ENCODE measurements around the gene CMSS1.

The CMSS1 gene

DNA sequence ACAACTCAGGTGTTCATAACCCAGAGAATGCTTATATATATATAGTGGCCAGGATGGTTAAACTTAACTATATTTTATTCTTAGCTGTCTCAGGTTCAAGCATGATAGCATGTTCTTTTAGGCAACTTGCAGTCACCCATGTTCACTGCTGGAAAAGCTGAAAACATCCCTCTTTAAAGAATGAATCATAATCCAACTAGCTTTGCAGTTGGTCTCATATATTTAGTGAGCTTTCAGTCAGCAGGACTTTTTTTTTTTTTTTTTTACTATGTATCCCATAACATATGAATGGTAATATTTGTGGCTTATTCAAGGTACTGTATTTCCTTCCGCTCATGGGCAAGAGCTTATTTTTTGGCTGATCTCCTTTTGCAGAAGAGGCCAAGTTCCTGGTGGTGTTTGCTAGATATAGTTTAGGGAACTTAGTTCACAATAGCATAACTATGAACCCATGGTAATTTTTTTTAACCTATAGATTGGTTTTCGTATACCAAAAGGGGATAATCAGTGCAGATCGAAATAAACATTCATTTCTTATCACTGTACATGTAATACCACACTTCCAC, 77.6 kb downstream of the CMSS1 start:
- CTCF ChIA-PET = interaction anchor here (0.9 to 3.0 kb wide), 6 partner anchors 9 to 63 kb away, joined by 3 to 15 read pairs (median 4); no protein-coding TSS in a partner anchor
- POLR2A ChIA-PET = interaction anchor here (0.6 kb wide), 1 partner anchor 89 kb away, joined by 3 read pairs; no protein-coding TSS in a partner anchor
- DNase-seq (ENCODE audit: extremely low spot score) = no peak
- TF ChIP-seq, protein P1, sequence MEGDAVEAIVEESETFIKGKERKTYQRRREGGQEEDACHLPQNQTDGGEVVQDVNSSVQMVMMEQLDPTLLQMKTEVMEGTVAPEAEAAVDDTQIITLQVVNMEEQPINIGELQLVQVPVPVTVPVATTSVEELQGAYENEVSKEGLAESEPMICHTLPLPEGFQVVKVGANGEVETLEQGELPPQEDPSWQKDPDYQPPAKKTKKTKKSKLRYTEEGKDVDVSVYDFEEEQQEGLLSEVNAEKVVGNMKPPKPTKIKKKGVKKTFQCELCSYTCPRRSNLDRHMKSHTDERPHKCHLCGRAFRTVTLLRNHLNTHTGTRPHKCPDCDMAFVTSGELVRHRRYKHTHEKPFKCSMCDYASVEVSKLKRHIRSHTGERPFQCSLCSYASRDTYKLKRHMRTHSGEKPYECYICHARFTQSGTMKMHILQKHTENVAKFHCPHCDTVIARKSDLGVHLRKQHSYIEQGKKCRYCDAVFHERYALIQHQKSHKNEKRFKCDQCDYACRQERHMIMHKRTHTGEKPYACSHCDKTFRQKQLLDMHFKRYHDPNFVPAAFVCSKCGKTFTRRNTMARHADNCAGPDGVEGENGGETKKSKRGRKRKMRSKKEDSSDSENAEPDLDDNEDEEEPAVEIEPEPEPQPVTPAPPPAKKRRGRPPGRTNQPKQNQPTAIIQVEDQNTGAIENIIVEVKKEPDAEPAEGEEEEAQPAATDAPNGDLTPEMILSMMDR (IDR thresholded peaks at IDR 0.05; ENCODE audit: control extremely low read depth, extremely low read depth, low read depth, missing control alignments) = no peak

GRCh38 chr3:99895703-99896441, 78.2 kb downstream of the CMSS1 start:
- CTCF ChIA-PET = interaction anchor here (0.9 to 1.3 kb wide), 3 partner anchors 8 to 64 kb away, joined by 3 to 4 read pairs (median 3); no protein-coding TSS in a partner anchor
- no peak for DNase-seq (ENCODE audit: extremely low spot score)
- TF ChIP-seq, protein P1 (IDR thresholded peaks at IDR 0.05; ENCODE audit: control extremely low read depth, extremely low read depth, low read depth, missing control alignments) = no peak
- POLR2A ChIA-PET = interaction anchor here (0.6 kb wide), 1 partner anchor 88 kb away, joined by 3 read pairs; no protein-coding TSS in a partner anchor

DNA sequence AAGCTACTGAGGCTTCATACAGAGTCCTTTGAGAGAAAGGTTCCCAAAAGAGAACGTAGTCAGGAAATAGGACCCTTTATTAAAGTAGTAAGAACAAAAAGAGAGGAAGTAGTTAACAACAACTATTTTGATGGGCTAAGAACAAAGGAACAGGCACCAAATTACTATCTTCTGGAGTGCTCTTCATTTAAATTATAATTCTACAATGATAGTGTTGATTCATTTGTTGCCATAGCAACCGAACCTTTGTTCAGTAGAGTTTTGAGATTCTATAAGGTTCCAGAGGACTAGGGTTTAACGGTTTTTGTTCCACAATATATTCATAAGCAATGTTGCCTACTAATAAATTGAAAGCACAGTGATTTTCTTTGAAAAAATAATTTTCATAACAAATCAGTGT, 78.8 kb downstream of the CMSS1 start:
- POLR2A ChIA-PET = no interaction called here
- DNase-seq (ENCODE audit: extremely low spot score) = no peak
- TF ChIP-seq, protein P1 (IDR thresholded peaks at IDR 0.05; ENCODE audit: control extremely low read depth, extremely low read depth, low read depth, missing control alignments) = no peak
- CTCF ChIA-PET = interaction anchor here (1.1 kb wide), 1 partner anchor 10 kb away, joined by 3 read pairs; no protein-coding TSS in a partner anchor

DNA sequence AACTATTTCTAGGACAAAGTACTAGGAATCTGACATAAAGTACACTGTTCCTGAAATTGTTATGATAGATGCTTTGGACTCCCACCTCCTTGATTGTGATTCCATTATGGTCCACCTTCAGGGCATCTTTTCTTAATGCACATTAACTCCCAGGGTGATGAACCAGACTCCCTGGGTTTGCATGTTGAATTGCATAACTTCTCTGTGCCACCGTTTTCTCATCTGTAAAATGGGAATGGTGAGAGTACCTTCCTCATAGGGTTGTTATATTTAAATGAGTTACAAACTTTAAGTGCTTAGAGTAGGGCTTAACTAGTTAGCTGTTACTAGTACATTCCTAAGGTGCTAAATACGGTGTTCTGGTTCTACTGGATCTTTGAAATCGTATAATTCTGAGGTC, 81.9 kb downstream of the CMSS1 start:
- POLR2A ChIA-PET = no interaction called here
- TF ChIP-seq, protein P1 (IDR thresholded peaks at IDR 0.05; ENCODE audit: control extremely low read depth, extremely low read depth, low read depth, missing control alignments) = no peak
- DNase-seq (ENCODE audit: extremely low spot score) = no peak
- CTCF ChIA-PET = interaction anchor here (1.3 to 1.6 kb wide), 2 partner anchors 10 to 169 kb away, joined by 3 to 4 read pairs; no protein-coding TSS in a partner anchor

GRCh38 chr3:99900248-99900647, 82.6 kb downstream of the CMSS1 start:
- ChIA-PET CTCF (interaction anchor here (1.2 to 1.7 kb wide), 4 partner anchors 8 to 169 kb away, joined by 3 to 10 read pairs (median 4); no protein-coding TSS in a partner anchor), POLR2A (no interaction called here)
- TF ChIP-seq, protein P1 (IDR thresholded peaks at IDR 0.05; ENCODE audit: control extremely low read depth, extremely low read depth, low read depth, missing control alignments) = no peak
- no peak for DNase-seq (ENCODE audit: extremely low spot score)

DNA sequence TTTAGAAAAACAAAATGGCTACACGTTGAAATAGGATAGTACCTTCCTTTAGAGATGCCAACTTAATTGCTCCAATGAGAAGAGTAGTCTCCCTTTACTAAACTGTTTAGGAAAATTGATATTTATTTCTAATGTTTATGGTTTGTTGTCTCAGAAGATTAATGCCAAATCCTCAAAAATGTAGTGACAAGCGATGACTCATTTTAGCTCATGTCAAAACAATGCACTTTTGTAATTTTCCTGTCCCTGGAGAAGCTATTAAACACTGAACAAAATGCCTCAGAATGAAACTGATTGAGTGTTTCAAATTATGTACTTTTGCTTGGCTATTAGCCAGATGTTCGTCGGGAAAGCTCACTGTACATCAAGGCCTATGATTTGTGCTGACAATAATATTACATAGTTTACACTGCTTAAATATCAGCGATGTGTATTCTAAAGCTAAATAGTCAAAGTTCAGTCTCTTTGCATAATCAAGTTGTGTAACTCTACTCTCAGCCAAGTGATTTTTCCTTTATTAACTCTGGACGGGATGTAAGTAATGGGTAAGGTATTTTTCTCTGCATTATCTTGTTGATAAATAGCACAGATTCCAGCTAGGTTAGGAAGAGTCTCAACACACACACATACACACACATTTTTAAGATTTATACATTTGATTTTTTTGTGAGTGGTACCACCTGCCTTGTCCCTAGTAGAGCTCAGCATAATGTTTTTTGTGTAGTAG, 83.7 kb downstream of the CMSS1 start:
- no peak for DNase-seq (ENCODE audit: extremely low spot score)
- ChIA-PET POLR2A (no interaction called here), CTCF (interaction anchor here (0.8 to 1.7 kb wide), 6 partner anchors 9 to 37 kb away, joined by 3 to 10 read pairs (median 4); no protein-coding TSS in a partner anchor)
- TF ChIP-seq, protein P1 (IDR thresholded peaks at IDR 0.05; ENCODE audit: control extremely low read depth, extremely low read depth, low read depth, missing control alignments) = no peak
